Gastroesophageal sphincter (tissue), 4 donors: ENCODE results near the gene RSF1. TPM values are rescaled to one million over a fixed set of nuclear protein-coding genes. Genes with fewer than 3 reads are reported as not detected.
"Not testable (repeated sequence)": the region's sequence is repeated elsewhere in the genome, so short reads cannot be mapped to it uniquely, and the experiment has no call there.

Source experiments
- ATAC-seq: fragments of 150-250 bp; one replicate; pipeline ENCODE4 v1.9.1; 2016; ENCODE audit warnings: mild to moderate bottlenecking, moderate library complexity
- H3K27ac ChIP-seq, 4 donors: fragments of 200-600 bp; sonication (generic) in 3 of 4; 1 replicate in 3 of 4; 2 replicates in 1 of 4; pipeline ENCODE4 v1.5.1; 2016 to 2019
- H3K27me3 ChIP-seq: fragments of 200-600 bp; sonication (generic); one replicate; pipeline ENCODE4 v1.5.1; 2019
- H3K36me3 ChIP-seq, 2 donors: fragments of 200-600 bp; sonication (generic); one replicate each; pipeline ENCODE4 v1.5.1; 2019; ENCODE audit warnings: control low read depth in 1 of 2
- H3K4me1 ChIP-seq, 3 donors: fragments of 200-600 bp; sonication (generic); 1 replicate in 2 of 3; 2 replicates in 1 of 3; pipeline ENCODE4 v1.5.1; 2016 to 2019; ENCODE audit warnings: control low read depth in 2 of 3
- H3K4me3 ChIP-seq, 2 donors: fragments of 200-600 bp; sonication (generic); one replicate each; pipeline ENCODE4 v1.5.1; 2019; ENCODE audit warnings: mild to moderate bottlenecking in 1 of 2, moderate library complexity in 1 of 2
- H3K9me3 ChIP-seq, 3 donors: fragments of 200-600 bp; sonication (generic); one replicate each; pipeline ENCODE4 v1.5.1; 2017 to 2019; ENCODE audit warnings: control low read depth in 2 of 3
- CTCF ChIP-seq, 4 experiments: fragments of 200-600 bp in 2 of 4; fragments of 450-650 bp in 2 of 4; sonication (generic) in 1 of 4; IDR thresholded peaks; one replicate each; pipeline ENCODE4 v1.5.1; 2017 to 2019; ENCODE audit warnings: antibody characterized with exemption in 4 of 4, mild to moderate bottlenecking in 2 of 4, moderate library complexity in 2 of 4
- EP300 ChIP-seq: sonication (generic); formaldehyde crosslinking; IDR thresholded peaks from one replicate; pipeline ENCODE4 v1.6.1; 2017; ENCODE audit warnings: antibody characterized with exemption, mild to moderate bottlenecking
- POLR2A ChIP-seq, 2 donors: fragments of 450-650 bp; IDR thresholded peaks; one replicate each; pipeline ENCODE4 v1.6.1; 2017; ENCODE audit warnings: antibody characterized with exemption in 2 of 2, mild to moderate bottlenecking in 2 of 2, moderate library complexity in 1 of 2
- POLR2AphosphoS5 ChIP-seq: sonication (generic); formaldehyde crosslinking; IDR thresholded peaks from one replicate; pipeline ENCODE4 v1.6.1; 2017; ENCODE audit warnings: antibody characterized with exemption
- WGBS, 2 donors: methylation state at CpG; one replicate each; pipeline ENCODE4 v1.1.5; 2018; ENCODE audit warnings: low coverage in 1 of 2; 5-methylcytosine and 5-hydroxymethylcytosine counted together
- total RNA-seq, 4 donors: library from RNA; depleted of rRNA; stranded (reverse); fragments of >200 nt; gene quantifications; one replicate each; pipeline ENCODE4 v1.1.0, GENCODE V29; 2016

The RSF1 gene
- 10 to 100 TPM; 63.9 to 99.1 (median 80.8) TPM for total RNA-seq

- H3K36me3 ChIP-seq, result no peaks in the 10 kb centered on the region
- TF ChIP-seq POLR2AphosphoS5 (peak; percentile 86), EP300 (no peak), CTCF (IDR thresholded peaks at IDR 0.05) (peak; percentile 14 to 86 (median 74)), POLR2A (IDR thresholded peaks at IDR 0.05) (peak; percentile 51 to 56)
- H3K27ac ChIP-seq, result peak within 1 kb of the TSS; percentile 95 to 99 (median 96)
- H3K27me3 ChIP-seq, result no peaks in the 10 kb centered on the region
- H3K9me3 ChIP-seq, result no peaks in the 10 kb centered on the region
- ATAC-seq, result peak; percentile 97
- WGBS, 2 donors, result 0% methylated on average over 4 to 6 of the region's 64 CpGs
- H3K4me3 ChIP-seq, result peak within 1 kb of the TSS; percentile 98 to 100
- H3K4me1 ChIP-seq, result peaks cover 0 to 70% (median 24%) of the 10 kb centered on the region in 3 donors
Observed at GRCh38 chr11:77820565-77821348, at the start of gene RSF1, which contains the start of gene AAMDC. Gene RSF1, minus strand, starts transcription at chr11:77820722. Its CDS starts 8 bp downstream, at chr11:77820714. Gene AAMDC, plus strand, starts transcription at chr11:77821144. Its CDS starts 21,353 bp downstream, at chr11:77842497.

- H3K27ac ChIP-seq, result no peak overlapping the region
- WGBS, 2 donors, result 100% methylated on average over 2 to 4 of the region's 4 CpGs
- H3K4me1 ChIP-seq, result peaks cover 0 to 19% (median 0%) of the 10 kb centered on the region in 3 donors
- H3K36me3 ChIP-seq, result peaks cover 5 to 54% of the 10 kb centered on the region in 2 donors
- H3K4me3 ChIP-seq, result no peak overlapping the region
- no peaks in the 10 kb centered on the region for H3K27me3 ChIP-seq
- H3K9me3 ChIP-seq, result no peaks in the 10 kb centered on the region
- no peak for TF ChIP-seq EP300
- TF ChIP-seq POLR2A (IDR thresholded peaks at IDR 0.05), result no peak
- no peak for TF ChIP-seq POLR2AphosphoS5
- no peak for TF ChIP-seq CTCF (IDR thresholded peaks at IDR 0.05)
- ATAC-seq, result no peak
Observed at GRCh38 chr11:77868744-77869143, 48.2 kb upstream of the RSF1 start.

GRCh38 chr11:77866336-77866735, 45.8 kb upstream of the RSF1 start:
- Histone ChIP-seq H3K9me3 (no peaks in the 10 kb centered on the region), H3K4me3 (no peak overlapping the region), H3K27ac (no peak overlapping the region), H3K4me1 (peaks cover 0 to 11% (median 0%) of the 10 kb centered on the region in 3 donors), H3K27me3 (no peaks in the 10 kb centered on the region), H3K36me3 (peaks cover 5 to 50% of the 10 kb centered on the region in 2 donors)
- WGBS, 2 donors, result 67 to 100% methylated on average over 1 of the region's 1 CpG
- no peak for ATAC-seq
- TF ChIP-seq POLR2A (IDR thresholded peaks at IDR 0.05) (no peak), EP300 (no peak), CTCF (IDR thresholded peaks at IDR 0.05) (no peak)

- H3K4me1 ChIP-seq, result peaks cover 0 to 11% (median 0%) of the 10 kb centered on the region in 3 donors
- WGBS, 2 donors, result 43 to 80% methylated on average over 1 of the region's 1 CpG
- H3K36me3 ChIP-seq, result peaks cover 5 to 48% of the 10 kb centered on the region in 2 donors
- H3K4me3 ChIP-seq, result no peak overlapping the region
- no peaks in the 10 kb centered on the region for H3K27me3 ChIP-seq
- no peak for ATAC-seq
- no peak overlapping the region for H3K27ac ChIP-seq
- no peaks in the 10 kb centered on the region for H3K9me3 ChIP-seq
- TF ChIP-seq EP300, result no peak
- TF ChIP-seq POLR2AphosphoS5, result no peak
- no peak for TF ChIP-seq POLR2A (IDR thresholded peaks at IDR 0.05)
- no peak for TF ChIP-seq CTCF (IDR thresholded peaks at IDR 0.05)
Observed at GRCh38 chr11:77865805-77866204, 45.3 kb upstream of the RSF1 start.

DNA sequence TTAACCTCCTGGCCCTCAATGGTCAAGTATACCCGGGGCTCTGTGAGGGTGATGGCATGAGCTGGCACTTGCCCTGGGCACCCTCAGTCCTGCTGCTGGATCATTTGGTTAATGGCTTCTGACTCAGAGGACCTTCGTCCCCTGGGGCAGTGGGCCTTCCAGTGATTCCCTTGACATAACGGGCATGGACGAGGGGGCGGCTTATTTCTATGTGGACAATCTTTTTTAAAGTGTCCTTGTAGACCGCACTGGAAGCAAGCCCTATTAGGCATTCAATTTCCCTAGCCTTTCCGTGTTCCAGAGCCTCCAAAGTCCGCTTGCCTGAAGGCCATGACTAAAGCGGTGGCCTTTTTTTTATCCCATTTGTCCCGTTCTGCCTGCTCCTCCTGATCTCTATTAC, 40.9 kb upstream of the RSF1 start:
- not testable (repeated sequence) for H3K4me3 ChIP-seq, H3K27me3 ChIP-seq, H3K27ac ChIP-seq, H3K9me3 ChIP-seq, ATAC-seq
- peaks cover 0 to 65% of the 10 kb centered on the region in 2 donors for H3K36me3 ChIP-seq
- WGBS, 2 donors, result 83 to 96% methylated on average over 1 to 6 of the region's 10 CpGs
- peaks cover 0 to 11% (median 0%) of the 10 kb centered on the region in 3 donors for H3K4me1 ChIP-seq

DNA sequence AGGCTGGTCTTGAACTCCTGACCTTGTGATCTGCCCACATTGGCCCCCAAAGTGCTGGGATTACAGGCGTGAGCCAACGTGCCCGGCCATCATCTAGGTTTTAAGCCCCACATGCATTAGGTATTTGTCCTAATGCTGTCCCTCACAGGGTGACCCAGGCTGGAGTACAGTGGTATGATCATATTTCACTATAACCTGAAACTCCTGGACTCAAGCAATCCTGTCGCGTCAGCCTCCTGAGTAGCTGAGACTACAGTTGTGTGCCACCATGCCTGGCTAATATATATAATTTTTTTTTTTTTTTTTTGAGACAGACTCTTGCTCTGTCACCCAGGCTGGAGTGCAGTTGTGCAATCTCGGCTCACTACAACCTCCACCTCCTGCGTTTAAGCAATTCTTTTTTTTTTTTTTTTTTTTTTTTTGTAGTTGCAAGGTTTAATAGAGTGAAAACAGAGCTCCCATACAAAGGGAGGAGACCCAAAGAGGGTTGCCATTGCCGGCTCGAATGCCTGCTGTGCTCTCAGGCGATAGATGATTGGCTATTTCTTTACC, 37.5 kb upstream of the RSF1 start:
- not testable (repeated sequence) for H3K4me1 ChIP-seq, H3K27ac ChIP-seq, ATAC-seq, H3K4me3 ChIP-seq, H3K27me3 ChIP-seq
- H3K36me3 ChIP-seq, result peaks cover 0 to 85% of the 10 kb centered on the region in 2 donors
- 70 to 88% methylated on average over 6 to 9 of the region's 10 CpGs for WGBS, 2 donors
- peaks cover 0 to 12% (median 0%) of the 10 kb centered on the region in 3 donors for H3K9me3 ChIP-seq
